ENCODE results near the gene TTK.

TTK gene

DNA sequence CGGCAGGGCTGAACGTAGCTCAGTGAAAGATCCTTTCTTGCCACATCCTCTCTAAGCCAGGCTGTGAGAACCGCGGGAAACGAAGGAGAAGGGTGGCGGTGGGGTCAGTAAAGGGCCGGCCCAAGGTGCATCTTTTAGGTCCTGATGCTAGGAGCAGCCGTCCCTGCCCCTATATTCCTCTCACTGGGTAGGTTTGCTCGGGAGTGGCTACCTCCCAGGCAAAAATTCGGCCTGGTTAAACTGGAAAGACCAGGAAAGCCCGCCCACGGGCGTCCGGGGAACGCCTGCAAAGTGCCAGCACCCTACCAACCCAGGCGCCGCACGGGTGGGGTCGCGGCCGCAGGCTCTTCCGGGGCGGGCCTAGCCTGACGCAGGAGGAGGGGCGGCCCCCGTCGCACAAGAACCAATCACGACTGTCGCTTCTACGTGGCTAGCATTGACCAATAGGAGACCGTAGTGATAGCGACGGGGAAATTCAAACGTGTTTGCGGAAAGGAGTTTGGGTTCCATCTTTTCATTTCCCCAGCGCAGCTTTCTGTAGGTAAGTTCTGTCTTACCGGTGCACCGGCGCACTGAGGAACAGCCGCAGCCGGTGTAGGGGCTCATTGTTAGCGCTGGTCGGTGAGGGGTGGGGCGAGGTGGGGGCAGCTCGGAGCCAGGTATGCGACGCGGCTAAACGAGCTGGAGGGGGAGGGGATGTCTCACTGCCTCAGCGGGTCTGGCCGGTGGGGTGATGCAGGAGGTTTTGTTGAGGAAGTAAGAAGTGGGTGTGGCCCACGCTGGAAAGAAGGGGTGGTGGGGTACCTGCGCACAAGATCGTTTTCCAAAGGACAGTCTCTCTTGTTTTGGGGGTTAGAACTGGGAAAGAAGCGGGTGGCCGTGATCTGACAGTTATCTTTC is at the start of gene TTK:
Gene TTK (plus strand): TSS at position 477 of the 900 bp plus-strand sequence. CDS start 1,195 bp downstream, outside the sequence.
- no peak for DNase-seq

DNA sequence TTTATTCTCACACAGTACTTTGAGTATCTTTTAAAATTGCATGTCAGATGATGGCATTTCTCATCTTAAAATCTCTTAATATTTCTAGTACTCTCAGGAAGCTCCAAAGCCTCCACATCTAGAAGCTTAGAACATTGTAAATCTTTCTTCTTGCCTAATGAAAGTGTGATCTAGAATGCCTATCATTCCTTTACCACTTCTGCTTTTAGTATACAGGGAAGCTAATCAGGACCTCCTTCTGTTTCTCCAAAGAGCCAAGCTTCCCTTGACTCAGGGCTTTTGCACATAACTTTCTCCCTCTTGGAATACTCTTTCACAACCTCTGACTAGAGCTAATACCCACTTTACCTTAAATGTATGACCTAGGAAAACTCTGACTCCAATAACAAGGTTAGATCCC is 49.6 kb upstream of the TTK start:
- DNase-seq = no peak

DNA sequence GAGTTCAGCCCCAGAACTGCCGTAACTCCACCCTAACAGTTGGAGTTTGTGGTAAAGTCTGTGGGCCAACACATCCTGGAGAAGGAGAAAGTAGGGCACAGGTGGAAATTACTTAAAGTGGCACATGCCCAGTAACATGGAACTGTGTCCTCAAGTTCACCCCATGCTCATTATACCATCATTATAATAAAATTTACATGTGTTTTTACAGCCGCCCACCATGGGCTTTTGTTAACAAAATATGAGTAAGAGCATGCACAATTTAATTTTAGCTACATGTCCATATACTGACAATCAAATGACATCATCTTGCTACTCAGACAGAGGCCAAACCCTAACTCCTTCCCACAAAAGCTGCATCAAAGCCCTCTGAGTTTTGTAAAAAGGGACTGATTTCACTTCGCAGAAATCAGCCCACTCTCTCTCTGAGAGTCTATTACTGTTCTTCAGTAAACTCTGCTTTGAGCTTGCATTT is 39.8 kb upstream of the TTK start:
- no peak for DNase-seq

DNA sequence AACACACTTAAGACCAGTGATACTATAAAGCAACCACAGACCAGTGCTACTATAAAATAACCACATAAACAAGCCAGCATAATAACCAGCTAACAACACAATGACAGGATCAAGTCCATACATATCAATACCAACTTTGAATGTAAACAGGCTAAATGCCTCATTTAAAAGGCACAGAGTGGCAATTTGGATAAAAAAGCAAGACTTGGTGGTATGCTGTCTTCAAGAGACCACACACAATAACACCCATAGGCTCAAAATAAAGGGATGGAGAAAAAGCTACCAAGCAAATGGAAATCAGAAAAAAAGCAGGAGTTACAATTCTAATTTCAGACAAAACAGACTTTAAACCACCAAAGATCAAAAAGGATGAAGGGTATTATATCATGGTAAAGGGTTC is 37.3 kb upstream of the TTK start:
- no peak for DNase-seq

DNA sequence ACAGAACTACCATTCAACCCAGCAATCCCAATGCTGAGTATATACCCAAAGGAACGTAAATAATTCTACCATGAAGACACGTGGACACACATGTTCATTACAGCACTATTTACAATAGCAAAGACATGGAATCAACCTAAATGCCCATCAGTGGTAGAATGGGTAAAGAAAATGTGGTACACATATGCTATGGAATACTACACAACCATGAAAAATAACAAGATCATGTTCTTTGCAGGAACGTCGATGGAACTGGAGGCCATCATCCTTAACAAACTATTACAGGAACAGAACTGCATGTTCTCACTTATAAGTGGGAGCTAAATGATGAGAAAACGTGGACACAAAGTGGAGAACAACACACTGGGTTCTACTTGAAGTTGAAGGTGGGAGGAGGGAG is 34.7 kb upstream of the TTK start:
- no peak for DNase-seq

DNA sequence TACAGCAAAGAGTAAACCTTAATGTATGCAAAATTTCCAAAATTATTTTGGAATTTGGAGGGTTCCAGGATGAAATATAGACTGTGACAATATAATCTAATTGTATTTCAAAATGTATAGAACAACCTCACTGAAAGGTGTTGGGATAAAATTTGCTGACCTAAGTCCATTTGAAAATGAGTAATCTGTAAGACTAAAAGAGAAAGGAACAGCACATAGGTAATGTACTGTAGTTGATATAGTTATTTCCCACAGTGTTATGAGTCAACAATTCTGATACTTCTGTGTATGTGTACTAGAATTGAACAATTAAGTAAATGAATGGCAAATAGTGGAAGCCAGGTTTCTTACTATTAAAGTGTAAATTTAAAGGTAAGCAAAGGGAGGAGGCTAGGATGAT is 33.3 kb upstream of the TTK start:
- DNase-seq = no peak

DNA sequence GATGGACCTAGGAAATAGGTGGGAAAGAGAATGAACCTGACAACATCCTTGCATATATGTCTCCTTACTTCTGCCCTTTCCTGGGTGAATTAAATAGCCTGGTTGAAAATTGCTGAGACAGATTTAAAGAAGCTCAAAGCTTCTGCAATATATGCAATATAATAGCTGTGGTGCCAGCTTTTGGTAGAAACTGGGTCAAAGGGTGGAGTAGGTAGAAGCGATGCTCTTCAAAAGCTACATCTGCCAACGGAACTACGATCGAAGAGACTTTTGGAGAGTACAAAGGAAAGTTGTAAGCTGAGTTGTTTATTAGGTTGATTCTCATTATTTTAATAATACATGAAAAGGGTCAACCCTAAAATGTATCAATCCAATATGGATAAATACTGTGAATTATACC is 22.8 kb upstream of the TTK start:
- no peak for DNase-seq

DNA sequence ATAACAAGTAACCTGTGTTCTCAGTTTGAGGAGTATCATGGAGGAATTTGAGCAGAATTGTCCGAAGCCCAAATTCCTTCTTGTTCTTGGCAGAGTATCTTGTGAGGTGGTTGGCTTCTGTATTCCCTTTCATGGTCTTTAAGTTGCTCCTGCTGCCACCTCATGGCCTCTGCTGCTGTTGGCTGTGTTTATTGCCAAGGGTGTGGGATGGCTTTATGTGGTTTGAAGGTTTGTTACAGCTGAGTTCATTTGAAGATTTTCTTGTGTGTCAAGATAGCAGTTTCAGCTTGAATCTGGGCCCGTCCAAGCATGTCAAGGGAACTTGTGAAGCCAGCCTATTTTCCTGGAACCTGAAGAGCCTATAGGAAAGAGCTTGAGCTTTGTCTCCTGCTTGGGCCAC is 20.2 kb upstream of the TTK start:
- DNase-seq = no peak

DNA sequence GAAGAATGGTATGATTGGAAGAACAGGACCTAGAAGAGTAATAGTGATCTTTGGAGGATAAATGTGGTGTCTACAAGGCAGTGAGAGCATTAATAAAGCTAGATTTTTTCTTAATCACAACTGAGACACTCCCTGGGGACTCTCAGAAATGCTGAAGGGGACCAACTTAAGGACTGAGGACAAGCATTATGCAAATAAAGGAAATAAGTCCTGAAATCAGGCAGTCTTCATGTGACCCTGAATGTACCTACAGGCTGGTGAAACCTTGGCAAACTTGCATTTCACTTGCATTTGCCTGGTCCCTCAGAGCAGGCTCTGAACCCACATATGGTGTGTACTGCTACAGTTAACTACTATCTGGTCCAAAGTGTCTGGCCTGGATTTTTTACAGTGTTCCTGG is 19.3 kb upstream of the TTK start:
- DNase-seq = no peak

DNA sequence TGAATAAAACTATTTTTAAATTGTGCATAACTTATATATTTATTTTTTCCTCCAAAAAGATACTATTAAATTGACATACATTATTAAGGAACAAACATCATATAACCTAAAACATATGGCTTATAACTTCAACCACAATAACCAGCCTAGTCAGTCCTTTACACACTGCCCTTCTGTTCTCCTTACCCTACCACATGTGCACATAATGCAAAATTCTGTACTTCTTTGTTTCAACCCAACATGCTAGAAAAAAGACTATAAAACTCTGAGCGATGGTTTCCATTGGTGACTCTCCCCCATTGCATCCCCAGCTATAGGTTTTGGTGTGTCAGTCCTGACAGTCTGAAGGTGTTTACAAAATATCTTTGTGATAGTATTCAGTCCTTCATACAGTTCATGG is 14.8 kb upstream of the TTK start:
- DNase-seq = no peak

DNA sequence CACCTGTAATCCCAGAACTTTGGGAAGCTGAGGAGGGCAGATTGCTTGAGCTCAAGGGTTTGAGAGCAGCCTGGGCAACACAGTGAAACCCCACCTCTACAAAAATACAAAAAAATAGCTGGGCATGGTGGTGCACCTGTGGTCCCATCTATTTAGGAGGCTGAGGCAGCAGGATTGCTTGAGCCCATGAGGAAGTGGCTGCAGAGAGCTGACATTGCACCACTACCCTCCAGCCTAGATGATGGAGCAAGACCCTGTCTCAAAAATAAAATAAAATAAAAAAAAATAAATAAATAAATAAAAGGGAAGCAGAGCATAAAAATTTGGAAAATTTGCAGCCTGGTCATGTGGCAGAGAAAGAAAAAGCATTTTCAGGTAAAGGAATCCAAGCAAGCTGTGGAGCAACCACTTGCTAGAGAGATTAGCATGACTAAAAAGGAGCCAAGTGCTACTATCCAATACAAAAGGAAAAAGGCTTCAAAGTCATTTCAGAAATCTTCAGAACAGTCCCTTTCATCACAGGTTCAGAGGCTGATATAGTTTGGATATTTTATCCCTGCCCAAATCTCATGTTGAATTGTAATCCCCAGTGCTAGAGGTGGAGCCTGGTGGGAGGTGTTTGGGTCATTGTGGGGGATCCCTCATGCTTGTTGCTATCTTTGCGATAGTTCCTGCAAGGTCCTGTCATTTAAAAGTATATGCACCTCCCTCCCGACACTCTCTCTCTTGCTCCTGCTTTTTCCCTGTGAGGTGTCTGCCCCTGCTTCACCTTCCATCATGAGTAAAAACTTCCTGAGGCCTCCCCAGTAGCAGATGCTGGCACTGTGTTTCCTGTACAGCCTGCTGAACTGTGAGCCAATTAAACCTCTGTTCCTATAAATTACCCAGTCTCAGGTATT is 11.2 kb upstream of the TTK start:
- no peak for DNase-seq

DNA sequence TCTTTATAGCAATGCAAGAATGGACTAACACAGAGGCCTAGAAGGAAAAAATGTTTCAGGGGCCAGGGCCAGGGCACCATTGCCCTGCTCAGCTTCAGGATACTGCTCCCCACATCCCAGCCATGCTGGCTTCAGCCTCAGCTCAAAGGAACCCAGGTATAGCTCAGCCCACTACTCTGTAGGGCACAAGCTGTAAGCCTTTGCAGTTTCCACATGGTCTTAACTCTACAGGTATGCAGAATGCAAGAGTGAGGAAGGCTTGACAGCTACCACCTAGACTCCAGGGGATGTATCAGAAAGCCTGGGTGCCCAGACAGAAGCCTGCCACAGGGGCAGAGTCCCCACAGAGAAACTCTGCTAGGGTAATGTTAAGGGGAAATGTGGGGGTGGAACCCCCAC is 10.5 kb upstream of the TTK start:
- no peak for DNase-seq

DNA sequence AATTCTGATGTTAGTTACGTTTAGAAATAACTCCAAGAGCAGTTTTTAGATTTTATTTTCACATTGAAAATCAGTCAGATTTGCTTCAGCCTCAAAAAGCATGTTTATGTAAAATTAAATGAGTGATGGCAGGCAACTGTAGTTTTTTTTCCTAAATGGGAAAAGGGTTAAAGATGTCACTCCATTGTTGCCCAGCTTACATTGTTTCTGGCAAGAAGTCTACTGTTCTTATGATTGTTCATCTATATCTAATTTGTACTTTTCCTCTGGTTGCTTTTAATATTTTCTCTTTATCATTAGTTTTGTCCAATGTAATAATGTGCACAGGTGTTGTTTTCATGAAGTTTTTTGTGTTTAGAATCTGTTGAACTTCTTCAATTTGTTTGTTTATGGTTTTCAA is 6.7 kb upstream of the TTK start:
- DNase-seq = no peak

DNA sequence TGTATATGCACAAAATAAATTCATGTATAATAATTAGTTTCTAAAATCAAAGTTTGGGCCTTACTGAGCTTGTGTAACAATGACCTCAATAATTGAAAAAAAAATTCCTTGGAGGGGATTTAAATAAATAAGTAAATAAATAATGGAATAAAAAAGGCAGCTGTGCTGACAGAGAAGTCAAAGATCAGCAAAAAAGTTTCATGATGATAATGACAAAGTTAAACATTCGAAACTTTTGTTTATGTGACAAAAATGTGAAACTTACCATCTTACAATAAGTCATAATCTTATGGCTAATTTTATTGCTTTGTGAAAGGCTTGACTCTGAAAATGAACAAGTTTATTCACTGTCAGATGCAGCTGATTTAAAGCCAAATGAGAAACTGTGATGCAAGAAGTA is 3.1 kb upstream of the TTK start:
- DNase-seq = no peak

DNA sequence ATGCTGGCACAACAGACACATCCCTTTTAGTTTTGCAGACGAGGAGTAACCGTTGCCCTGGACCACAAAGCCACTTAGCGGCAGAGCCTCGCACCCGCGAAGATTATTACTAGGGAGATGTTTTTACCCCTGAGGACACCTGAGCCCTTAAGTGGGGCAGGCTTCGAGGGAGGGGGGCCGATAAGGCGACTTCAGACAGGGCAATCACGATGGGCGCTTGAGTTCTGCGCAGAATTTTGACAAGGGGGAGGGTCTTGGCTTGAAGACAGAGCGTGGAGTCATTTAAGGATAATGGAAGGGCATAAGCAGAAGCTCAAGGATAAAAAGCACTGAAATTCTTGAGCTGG is 650 bp upstream of the TTK start:
- DNase-seq = no peak

DNA sequence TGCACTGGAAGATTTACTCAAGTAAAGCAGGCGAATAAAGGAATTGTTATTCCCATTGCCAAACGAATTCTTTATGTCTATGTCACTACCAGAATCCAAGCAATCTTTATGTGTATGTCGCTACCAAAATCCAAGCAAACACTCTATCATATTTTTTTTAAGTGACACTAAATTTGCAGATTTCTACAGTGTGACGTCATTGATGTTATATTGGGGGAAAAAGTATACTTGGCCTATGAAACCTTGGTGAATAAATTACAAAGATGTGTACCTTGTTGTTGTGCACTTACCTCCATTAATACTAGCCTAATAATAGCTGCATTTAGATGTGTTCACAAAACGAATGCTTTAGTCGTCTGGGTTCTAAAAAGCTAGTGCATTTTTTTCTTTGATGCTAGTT is 957 bp downstream of the TTK start:
- no peak for DNase-seq

DNA sequence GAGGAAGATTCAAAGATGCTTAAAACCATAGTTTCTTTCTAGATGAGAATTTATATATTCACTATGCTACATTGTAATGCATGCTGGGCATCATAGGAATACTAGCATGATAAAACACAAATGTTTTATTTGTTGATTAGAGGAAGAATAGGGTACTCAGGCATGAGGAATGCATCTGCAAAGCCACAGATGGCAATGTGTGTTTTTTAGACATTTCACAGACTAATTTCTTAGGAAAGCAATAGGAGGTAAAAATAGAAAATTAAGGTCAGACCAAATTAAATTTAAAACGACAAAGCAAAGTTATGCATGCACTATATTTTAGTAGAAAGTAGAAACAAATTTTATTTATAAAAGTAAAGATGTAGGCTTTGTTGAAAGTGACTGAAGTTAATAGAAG is 2.1 kb downstream of the TTK start:
- no peak for DNase-seq

DNA sequence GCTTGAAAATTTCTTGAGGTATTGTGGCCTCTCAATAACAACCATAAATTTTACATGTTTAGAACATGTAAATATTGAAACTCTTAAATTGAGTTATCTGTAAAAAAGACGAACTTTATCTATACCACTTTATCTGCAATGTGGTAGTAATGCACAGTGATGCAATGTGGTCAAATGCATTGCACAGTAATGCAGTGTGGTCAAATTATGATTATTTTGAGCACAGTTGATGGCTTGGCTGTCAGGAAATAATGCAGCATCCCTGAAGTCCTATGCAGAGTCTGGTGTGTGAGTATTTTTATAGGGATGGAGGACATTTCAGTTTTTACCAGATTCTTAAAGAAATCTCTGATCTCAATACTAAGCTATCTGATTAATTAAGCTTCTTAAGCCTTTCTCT is 5.1 kb downstream of the TTK start:
- no peak for DNase-seq

DNA sequence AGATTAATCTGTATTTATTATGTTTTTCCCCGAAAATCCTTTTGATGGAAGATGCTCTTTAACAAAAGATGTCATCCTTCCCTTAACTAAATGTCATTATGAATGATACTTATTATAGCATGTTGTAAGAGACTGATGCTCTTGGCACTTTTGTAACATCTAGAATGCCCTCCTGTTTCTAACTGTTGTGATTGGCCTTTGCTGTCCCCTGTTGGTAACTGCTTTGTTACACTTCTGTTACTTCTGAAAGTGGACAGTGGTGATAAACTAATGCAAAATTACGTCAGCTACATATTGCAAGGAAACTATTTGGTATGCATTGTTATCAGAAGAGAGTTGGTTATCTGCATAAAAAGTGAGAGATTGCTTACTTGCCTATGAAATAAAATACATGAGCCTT is 5.8 kb downstream of the TTK start:
- no peak for DNase-seq

DNA sequence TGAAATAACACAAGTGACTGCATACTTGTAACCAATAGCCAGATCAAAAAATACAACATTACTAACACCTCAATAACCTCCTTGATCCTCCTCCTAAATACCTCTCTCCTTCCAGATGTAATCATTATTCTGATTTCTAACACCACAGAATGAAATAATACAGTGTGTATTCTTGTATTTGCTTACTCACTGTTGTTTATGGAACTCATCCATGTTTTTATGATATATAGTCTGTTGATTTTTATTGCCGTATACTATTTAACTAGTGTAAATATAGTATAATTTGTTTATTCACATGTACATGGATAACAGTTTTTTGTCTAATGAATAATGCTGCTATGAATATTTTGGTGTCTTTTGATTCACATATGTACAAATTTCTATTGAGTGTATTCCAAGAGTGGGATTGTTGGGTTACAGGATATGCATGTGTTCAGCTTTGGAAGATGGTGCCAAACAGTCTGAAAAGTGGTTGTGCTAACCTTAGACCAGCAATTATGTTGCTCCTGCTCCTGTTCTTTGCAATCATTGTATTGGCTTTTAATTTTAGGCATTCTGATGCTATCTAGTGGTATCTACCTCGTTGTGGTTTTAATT is 11.5 kb downstream of the TTK start:
- no peak for DNase-seq

DNA sequence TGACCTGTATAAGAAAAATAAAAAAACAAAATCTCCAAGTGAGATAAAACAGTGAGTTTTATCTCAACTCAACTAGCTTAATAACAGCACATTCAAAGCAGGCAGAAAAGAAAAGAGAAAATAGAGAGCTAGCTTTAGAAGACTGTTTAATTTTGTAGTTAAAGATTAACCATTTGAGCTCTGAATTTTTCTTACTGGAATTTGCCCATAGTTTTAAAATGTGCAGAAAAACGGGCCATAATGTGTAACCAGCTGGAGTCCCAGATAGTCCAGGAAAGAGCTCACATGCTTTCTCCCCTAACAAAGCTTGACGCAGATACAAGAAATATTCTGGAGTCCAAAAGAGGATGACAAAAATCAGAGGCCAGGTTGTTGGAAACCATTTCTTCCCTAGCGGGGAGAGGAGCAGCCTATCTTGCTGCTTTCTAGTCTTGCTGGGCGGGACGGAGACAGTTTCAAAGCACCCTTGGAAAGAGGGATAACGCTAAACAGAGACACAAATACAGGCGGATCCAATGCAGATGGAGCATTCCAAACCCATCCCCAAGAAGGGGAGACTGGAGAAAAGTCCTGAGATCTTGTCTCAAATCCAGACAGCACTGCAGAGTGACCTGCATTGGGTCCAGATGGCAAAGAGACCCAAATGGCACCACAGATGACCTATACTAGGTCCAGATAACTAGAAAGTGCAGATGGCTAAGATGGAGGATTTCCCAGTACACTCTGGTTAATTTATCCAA is 16.1 kb downstream of the TTK start:
- DNase-seq = no peak

DNA sequence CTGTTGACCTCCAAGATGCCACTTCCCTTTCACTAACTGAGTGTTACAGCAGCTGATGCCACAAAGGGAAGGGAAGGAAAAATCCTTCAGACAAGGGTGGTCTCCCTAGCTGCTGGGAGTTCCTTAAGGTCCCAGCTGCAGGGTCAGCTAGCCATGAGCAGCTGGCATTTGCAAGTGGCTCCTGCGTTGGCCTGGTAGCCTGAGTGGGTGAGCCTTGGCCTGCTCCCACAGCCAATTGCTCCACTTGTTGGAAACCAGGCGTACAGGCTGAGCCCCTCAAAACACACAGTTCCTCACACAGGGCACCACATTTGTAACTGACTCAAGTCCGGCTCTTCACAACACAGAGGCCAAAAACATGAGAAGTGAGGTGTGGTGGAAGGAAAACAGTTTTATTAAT is 16.7 kb downstream of the TTK start:
- no peak for DNase-seq

DNA sequence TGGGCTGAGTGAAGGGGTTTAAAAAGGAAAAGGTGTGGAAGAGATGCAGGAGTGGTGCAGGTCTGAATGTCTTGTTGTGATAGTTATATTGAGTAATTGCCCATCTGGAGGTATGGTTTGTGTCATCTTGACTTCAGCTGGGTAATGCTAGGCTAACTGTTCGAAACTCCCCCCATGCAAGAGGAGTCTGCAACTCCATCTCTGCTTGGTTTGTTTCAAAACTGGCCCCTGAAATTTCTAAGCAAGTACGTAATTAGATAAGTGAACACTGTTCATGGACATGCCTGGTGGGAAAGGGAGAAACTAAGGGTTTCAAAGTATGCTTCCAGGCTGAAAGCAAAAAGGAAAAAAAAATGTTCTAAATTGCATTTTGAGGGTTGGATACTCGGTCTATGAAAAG is 17.1 kb downstream of the TTK start:
- DNase-seq = no peak

Data from cortex of kidney (tissue), 1 donor.